ENCODE data around the gene EDARADD. TPM values are rescaled to one million over a fixed set of nuclear protein-coding genes. Genes with fewer than 3 reads are reported as not detected.
A peak's percentile ranks its signal among the peaks of the same experiment; 100 is the strongest.
"Not testable (repeated sequence)": the region's sequence is repeated elsewhere in the genome, so short reads cannot be mapped to it uniquely, and the experiment has no call there.

EDARADD gene
- total RNA-seq, 1 donor from 2014 or later = 2.6 TPM

DNA sequence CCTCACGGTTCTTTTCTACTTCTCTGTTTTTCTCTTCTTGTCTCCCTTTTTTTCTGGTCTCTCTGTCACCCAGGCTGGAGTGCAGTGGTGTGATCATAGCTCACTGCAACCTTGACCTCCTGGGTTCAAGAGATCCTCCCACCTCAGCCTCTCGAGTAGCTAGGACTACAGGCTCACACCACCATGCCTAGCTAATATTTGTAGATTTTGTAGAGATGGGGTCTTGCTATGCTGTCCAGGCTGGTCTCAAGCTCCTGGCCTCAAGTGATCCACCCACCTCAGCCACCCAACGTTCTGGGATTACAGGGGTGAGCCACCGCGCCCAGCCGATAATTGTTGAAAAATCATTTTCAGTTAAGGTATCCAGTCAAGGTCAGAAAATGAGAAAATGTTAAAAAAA, 103.8 kb downstream of the EDARADD start:
- no peak overlapping the region for H3K4me3 ChIP-seq (ENCODE audit: low read depth, low read length)

DNA sequence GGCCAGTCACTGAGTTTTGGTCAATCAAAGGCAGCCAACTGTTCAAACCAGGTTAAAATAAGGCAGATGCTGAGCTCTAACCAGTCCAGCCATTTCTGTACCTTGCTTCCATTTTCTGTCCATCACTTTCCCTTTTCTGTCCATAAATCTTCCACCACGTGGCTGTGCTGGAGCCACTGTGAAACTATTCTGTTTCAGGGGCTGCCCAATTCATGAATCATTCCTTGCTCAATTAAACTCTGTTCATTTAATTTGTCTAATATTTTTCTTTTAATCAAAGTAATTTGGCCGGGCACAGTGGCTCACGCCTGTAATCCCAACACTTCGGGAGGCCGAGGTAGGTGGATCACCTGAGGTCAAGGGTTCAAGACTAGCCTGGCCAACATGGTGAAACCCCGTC, 107.0 kb downstream of the EDARADD start:
- FAIRE-seq = no peak
- TF ChIP-seq, protein P1, sequence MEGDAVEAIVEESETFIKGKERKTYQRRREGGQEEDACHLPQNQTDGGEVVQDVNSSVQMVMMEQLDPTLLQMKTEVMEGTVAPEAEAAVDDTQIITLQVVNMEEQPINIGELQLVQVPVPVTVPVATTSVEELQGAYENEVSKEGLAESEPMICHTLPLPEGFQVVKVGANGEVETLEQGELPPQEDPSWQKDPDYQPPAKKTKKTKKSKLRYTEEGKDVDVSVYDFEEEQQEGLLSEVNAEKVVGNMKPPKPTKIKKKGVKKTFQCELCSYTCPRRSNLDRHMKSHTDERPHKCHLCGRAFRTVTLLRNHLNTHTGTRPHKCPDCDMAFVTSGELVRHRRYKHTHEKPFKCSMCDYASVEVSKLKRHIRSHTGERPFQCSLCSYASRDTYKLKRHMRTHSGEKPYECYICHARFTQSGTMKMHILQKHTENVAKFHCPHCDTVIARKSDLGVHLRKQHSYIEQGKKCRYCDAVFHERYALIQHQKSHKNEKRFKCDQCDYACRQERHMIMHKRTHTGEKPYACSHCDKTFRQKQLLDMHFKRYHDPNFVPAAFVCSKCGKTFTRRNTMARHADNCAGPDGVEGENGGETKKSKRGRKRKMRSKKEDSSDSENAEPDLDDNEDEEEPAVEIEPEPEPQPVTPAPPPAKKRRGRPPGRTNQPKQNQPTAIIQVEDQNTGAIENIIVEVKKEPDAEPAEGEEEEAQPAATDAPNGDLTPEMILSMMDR (IDR thresholded peaks at IDR 0.05; ENCODE audit: insufficient read depth, low read length, severe bottlenecking) = no peak
- Histone ChIP-seq H3K27me3 (ENCODE audit: control insufficient read depth, insufficient read depth, low read length) (no peaks in the 10 kb centered on the region), H3K36me3 (ENCODE audit: control insufficient read depth, insufficient read depth, low read length) (no peaks in the 10 kb centered on the region), H3K4me3 (ENCODE audit: low read depth, low read length) (no peak overlapping the region)
- no peak for DNase-seq (ENCODE audit: low read depth)

More for the DNA sequence above, 103.8 kb downstream of the EDARADD start:
- DNase-seq (ENCODE audit: low read depth) = no peak
- Histone ChIP-seq H3K36me3 (ENCODE audit: control insufficient read depth, insufficient read depth, low read length) (no peaks in the 10 kb centered on the region), H3K27me3 (ENCODE audit: control insufficient read depth, insufficient read depth, low read length) (no peaks in the 10 kb centered on the region)
- no peak for FAIRE-seq
- TF ChIP-seq, protein P1 (IDR thresholded peaks at IDR 0.05; ENCODE audit: insufficient read depth, low read length, severe bottlenecking) = no peak

DNA sequence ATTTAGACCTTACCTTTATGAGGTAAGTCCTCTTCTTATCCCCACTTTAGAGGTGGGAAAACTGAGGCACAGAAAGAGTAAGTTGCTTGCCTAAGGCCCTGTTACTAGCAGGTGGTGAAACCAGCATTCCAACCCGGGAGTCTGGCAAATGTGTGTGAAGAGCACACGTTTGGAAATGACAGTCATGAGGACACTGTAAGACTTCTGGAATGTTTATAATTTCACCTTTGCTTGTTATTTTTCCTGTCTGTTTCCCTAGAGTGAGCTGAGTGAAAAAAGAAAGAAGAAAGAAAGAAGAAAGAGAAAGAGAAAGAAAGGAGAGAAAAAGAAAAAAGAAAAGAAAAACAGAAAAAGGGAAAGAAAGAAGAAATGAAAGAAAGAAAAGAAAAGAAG, 108.5 kb downstream of the EDARADD start:
- no peak overlapping the region for H3K4me3 ChIP-seq (ENCODE audit: low read depth, low read length)
- peak; percentile 49 for DNase-seq (ENCODE audit: low read depth)
- TF ChIP-seq, protein P1 (IDR thresholded peaks at IDR 0.05; ENCODE audit: insufficient read depth, low read length, severe bottlenecking) = no peak
- no peak for FAIRE-seq
- H3K36me3 ChIP-seq (ENCODE audit: control insufficient read depth, insufficient read depth, low read length) = no peaks in the 10 kb centered on the region
- H3K27me3 ChIP-seq (ENCODE audit: control insufficient read depth, insufficient read depth, low read length) = no peaks in the 10 kb centered on the region

DNA sequence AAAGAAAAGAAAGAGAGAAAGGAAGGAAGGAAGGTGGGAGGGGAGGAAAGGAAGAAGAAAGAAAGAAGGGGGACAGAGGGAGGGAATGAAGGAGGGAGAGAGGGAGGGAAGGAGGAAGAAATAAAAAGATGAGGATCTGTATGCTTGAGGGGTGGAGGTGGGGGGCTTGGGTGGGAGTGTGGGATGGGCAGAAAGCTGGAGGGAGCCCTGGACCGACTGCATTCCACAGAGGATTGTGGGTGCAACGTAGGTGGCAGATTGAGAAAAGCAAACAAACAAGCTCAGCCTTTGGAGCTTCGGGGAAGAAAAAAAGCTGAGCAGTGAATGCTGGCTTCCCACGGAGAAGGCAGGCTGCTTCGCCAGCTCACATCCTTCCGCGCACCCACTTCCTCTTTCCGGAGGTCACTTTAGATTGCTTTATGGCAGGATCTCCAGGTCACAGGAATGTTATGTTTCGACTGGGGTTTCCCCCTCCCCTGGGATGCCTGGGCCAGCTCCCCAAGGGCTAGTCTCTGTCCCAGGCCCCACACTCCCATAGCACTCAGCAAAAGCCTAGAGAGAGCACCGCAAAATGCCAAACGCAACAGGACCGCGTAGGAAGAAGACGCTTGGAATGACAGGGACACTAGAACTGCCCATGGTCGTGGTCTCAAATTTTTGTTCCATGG, 109.0 kb downstream of the EDARADD start:
- FAIRE-seq = no peak
- peak; percentile 80 for DNase-seq (ENCODE audit: low read depth)
- TF ChIP-seq, protein P1 (IDR thresholded peaks at IDR 0.05; ENCODE audit: insufficient read depth, low read length, severe bottlenecking) = no peak

DNA sequence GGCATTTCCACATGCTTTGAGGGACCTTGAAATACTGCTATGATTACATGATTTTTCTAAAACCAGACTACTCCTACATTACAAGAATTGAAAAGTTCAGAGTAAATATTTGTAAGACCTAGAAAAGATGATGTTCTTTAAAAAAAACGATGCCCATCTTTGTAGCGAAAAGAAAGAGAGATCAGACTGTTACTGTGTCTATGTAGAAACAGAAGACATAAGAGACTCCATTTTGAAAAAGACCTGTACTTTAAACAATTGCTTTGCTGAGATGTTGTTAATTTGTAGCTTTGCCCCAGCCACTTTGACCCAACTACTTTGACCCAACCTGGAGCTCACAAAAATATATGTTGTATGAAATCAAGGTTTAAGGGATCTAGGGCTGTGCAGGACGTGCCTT, 110.3 kb downstream of the EDARADD start:
- H3K27me3 ChIP-seq (ENCODE audit: control insufficient read depth, insufficient read depth, low read length); H3K4me3 ChIP-seq (ENCODE audit: low read depth, low read length); H3K36me3 ChIP-seq (ENCODE audit: control insufficient read depth, insufficient read depth, low read length); FAIRE-seq; DNase-seq (ENCODE audit: low read depth): not testable (repeated sequence)

More for the DNA sequence above, 109.0 kb downstream of the EDARADD start:
- Histone ChIP-seq H3K36me3 (ENCODE audit: control insufficient read depth, insufficient read depth, low read length) (no peaks in the 10 kb centered on the region), H3K27me3 (ENCODE audit: control insufficient read depth, insufficient read depth, low read length) (no peaks in the 10 kb centered on the region), H3K4me3 (ENCODE audit: low read depth, low read length) (peak overlapping the region; percentile 16)

DNA sequence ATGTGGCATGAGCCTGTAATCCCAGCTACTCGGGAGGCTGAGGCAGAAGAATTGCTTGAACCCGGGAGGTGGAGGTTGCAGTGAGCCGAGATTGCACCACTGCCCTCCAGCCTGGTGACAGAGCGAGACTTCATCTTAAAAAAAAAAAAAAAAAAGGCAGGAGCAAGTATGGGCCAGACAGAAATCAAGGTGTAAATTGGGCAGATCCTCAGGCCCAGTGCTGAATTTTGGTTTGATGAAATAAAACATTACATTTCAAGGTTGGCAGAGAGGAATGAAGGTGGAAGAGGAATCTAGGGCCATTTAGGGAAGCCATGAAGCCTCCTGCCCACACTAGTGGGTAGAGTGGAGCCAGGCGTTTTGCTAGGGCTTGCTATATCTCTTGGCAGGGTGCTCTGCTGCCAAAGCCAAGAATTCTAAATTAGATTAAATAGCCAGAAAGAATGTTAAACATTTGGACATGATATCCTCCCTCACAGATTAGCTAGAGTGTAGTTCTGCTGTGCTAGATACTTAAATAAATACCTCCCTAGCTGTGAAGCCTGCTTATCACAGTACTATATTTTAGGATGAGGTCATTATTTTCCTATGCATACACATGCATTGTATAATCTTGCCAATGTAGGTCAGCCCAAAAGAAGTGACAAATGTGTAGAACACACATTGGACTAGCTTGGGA, 113.1 kb downstream of the EDARADD start:
- DNase-seq (ENCODE audit: low read depth) = no peak
- no peak for FAIRE-seq
- Histone ChIP-seq H3K36me3 (ENCODE audit: control insufficient read depth, insufficient read depth, low read length) (no peaks in the 10 kb centered on the region), H3K27me3 (ENCODE audit: control insufficient read depth, insufficient read depth, low read length) (no peaks in the 10 kb centered on the region), H3K4me3 (ENCODE audit: low read depth, low read length) (no peak overlapping the region)
- TF ChIP-seq, protein P1 (IDR thresholded peaks at IDR 0.05; ENCODE audit: insufficient read depth, low read length, severe bottlenecking) = no peak
